GM18870 (cell line): Measurements from ENCODE around the gene PCBP3.
"Not testable (repeated sequence)": the region's sequence is repeated elsewhere in the genome, so short reads cannot be mapped to it uniquely, and the experiment has no call there.

Source experiments
- ATAC-seq: cut with Tn5 transposase; IDR thresholded peaks from one replicate; pipeline ENCODE4 v1.9.1; 2021; ENCODE audit warnings: moderate library complexity; ENCODE audit not compliant: unreplicated experiment

The PCBP3 gene

DNA sequence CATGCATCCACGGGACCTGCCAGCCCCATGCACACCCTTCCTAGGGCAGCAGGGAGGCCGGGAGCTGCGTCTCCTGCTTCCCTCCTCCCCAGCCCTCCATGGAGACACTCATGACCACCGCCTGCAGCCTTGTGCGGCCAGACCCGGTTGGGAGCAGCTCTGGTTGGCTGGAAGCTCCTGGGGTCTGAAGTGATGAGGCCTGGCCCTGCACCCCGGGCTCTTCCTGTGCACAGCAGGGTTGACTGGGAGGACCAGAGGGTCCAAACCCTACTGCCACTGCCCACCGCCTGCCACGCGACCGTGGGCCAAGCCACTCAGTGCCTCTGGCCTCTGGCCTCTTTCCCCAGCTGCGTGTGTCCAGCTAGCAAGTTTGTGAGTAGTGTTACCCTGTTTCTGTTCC is 226.9 kb downstream of the PCBP3 start:
- ATAC-seq = no peak

DNA sequence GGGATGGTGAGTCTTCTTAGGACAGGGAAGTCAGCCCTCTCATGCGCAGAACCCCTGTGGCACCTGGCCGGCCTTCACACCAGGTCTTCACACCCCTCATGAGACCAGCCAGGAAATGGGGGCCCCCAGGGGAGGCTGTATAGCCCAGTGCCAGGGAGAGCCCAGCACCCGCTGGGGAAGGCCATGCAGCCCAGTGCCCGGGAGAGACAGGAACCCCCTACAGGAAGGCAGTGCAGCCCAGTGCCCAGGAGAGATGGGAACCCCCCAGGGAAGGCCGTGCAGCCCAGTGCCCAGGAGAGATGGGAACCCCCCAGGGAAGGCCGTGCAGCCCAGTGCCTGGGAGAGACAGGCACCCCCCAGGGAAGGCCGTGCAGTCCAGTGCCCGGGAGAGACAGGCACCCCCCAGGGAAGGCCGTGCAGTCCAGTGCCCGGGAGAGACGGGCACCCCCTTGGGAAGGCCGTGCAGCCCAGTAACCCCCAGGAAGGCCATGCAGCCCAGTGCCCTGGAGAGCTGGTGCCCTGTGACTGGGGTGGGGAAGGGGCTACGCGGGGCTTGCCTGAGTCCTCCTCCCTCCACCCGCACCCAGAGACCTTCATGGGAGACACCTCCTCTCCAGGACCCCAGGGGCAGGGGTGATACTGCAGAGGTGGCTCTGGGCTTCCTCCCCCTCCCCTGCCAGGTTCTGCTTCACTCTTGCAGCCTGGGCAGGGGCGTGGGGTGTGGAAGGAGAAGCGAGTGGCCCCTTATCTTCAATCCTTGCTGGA is 227.5 kb downstream of the PCBP3 start:
- no peak for ATAC-seq

GRCh38 chr21:45871616-45872236 is 228.2 kb downstream of the PCBP3 start:
- ATAC-seq = no peak

DNA sequence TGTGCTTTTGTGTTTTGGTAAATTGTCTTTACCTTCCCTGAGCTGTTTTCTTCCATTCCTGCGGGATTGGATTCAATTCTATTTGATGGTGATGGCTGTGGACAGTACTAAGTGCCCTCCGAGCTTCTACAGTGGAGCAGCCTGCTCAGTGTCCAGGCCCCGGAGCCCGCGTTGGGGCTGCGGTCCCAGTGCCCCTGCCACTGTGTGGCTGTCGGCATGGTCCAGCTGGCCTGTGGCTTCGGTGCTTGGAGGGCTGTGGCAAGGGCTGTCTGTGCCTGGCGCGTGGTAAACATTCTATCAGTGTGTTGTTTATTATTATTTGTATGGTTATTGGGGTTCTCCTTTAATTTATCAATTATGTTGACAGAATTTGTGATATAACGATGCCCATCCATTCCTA is 228.9 kb downstream of the PCBP3 start:
- ATAC-seq = no peak

GRCh38 chr21:45872902-45873301 is 229.4 kb downstream of the PCBP3 start:
- ATAC-seq = no peak

- ATAC-seq = no peak
These were observed 229.9 kb downstream of the PCBP3 start for GRCh38 chr21:45873418-45873817.

DNA sequence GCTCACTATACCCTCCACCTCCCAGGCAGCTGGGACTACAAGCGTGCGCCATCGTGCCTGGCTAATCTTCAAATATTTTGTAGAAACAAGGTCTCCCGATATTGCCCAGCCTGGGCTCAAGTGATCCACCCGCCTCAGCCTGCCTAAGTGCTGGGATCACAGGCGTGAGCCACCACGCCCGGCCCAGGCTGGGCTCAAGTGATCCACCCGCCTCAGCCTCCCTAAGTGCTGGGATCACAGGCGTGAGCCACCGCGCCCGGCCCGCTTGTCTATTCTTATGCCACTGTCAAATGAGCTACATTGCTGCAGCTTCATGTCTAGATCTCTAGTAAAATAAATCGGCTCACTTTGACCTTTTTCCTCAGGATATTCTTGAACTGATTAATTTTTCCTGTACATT is 230.3 kb downstream of the PCBP3 start:
- no peak for ATAC-seq

DNA sequence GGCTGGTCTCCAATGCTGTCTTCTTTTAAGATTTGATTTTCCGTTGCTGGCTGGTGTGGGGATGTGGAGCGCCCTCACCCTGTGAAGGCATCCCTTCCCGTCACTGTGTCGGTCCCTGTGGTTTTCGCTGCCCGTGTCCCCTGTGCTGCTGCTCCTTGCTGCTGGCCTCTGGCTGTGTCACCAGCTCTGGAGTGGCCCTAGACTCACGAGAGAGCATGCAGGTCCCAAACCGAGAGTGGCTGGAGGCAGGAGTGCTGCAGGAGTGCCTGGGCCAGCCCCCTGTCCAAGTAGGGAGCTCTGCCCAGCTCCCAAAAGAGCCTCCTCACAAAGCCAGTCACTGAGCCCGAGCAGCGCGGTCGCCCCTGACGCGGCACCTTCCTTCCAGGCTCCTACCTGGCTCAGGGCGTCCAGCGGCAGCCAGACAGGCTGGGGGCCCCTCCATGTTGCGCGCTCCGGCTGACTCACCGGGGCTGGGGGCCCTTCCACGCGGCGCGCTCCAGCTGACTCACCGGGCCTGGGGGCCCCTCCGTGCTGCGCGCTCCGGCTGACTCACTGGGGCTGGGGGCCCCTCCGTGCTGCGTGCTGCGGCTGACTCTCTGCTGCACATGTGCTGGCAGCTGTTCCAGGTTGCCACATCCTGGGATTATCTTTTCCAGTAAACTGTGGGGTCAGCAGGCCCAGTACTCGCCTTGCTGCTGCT is 231.3 kb downstream of the PCBP3 start:
- ATAC-seq = no peak

DNA sequence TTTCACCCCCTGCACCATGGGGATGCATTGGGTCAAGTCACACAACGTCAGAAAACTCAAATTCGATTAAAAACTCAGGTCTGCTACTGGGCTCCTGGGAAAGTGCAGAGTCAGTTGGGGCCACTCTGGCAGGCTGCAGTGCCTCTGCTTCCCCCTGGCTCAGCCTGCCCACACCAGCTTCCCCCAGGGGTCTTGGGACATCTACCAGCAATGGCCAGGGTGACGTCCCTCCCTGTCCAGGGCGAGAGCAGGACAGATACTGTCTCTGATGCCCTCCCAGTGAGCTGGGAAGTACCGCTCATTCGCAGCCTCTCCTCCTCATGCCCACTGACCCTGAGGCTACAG is 231.9 kb downstream of the PCBP3 start:
- no peak for ATAC-seq

DNA sequence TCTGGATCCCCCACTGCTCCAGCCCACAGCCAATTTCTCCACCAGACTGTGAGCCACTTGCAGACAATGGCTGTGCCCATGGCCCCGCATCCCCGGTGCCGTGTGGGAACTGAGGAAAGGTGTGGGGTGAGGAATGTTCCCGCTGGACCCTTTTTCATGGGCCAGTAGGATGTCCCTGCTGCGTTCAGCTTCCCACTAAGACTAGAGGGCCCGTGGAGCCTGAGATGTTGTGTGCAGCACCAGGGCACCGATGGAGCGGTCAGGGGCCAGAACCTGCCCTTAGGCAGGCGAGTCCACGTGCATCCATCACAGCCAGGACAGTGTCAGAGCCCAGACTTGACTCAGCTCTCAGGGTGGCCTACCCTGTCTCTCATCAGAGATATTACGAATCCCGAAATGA is 232.4 kb downstream of the PCBP3 start:
- ATAC-seq = no peak

GRCh38 chr21:45876381-45877170 is 233.1 kb downstream of the PCBP3 start:
- no peak for ATAC-seq

- no peak for ATAC-seq
These were observed 233.6 kb downstream of the PCBP3 start for GRCh38 chr21:45877171-45877438.

GRCh38 chr21:45877821-45878469 is 234.4 kb downstream of the PCBP3 start:
- no peak for ATAC-seq

DNA sequence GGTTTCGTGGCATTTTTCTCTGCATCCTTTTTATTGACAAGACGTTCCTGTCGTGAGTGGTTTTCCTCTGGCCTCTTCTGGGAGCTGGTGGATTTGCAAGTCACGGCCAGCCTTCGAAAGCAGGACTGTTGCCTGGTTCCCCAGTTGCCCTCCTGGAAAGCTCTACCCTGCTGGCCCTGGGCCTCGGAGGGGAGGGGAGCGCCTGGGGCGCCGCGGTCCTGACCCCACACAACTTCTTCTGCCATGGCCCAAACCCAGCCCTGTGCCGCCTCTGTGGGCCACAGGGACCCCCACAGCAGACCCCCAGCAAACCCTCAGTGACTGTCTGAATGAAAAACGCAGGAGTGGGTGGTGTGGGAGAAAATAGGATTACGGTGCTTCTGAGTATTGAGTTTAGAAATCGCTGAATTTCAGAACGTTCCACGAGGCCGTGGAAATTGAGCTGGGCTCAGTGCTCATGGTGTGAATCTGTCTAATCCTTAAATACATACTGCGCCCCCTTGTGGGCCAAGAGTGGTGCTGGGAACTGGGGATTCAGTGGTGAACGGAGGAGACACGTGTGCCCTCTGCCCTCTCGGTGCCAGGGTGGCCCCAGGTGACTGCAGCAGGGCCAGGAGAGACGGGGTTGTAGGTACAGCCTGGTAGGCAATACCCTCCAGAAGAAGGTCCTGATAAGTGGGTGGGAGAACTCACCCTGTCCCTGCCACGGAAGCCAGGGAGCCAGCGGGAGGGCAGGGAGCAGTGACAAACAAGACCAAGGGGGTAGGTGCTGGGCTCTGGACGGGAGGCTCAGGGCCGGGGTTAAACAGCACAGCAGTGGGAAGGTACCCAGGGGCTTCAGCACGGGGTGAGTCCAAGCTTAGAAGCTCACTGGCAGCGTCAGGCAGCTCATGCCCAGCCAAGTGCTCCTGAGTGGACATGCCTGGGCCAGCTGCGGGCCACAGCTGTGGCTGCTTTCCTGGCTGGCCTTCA is 236.9 kb downstream of the PCBP3 start:
- ATAC-seq = no peak

DNA sequence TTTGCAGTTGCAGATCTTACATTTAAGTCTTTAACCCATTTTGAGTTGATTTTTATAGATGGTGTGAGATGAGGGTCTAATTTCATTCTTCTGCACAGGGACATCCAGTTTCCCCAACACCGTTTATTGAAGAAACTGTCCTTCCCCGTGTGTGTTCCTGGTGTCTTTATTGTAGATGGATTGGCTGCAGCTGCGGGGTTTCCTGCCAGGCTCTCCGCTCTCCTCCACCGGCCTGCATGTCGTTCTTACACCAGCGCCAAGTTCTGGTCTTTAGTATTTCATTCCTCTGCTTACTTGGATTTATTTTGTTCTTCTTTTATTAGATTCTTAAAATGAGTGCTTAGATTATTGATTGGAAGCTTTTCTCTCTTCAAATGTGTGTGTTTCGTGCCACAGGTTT is 239.1 kb downstream of the PCBP3 start:
- ATAC-seq = no peak

DNA sequence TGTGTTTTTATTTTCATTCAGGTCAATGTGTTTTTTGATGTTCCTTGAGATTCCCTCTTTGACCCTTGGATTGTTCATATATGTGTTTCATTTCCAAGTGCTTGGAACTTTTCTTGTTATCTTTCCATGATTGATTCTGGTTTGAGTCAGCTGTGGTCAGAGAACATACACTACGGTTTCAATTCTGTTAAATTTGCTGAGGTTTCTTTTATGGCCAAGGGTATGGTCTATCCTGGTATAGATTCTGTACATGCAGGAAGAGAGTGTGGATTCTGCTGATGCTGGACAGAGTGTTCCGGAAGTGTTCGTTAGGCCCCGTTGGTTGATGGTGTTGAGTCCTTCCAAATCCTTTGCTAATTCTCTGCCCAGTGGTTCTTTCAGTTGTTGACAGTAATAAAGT is 239.6 kb downstream of the PCBP3 start:
- no peak for ATAC-seq

DNA sequence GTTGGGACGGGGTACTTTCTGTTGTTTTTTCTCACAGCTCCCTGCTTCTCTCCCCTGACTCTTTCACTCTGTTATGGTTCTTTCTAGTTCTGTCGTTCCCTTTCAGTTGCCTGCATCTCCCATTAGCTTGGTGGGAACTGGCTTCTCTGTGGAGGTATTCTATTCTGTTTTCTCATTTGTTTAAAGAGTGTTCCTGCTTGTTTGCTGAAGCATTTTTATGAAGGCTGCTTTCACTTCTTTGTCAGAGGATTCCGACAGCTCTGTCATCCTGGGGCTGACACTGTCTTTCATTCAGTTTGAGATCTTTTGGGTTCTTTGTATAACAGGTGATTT is 242.0 kb downstream of the PCBP3 start:
- no peak for ATAC-seq

GRCh38 chr21:45885930-45886601 is 242.5 kb downstream of the PCBP3 start:
- ATAC-seq = not testable (repeated sequence)

- ATAC-seq = no peak
These were observed 243.1 kb downstream of the PCBP3 start for GRCh38 chr21:45886610-45887026.
